ENCODE data around the gene PDZD2. TPM values are rescaled to one million over a fixed set of nuclear protein-coding genes. Genes with fewer than 3 reads are reported as not detected.
A peak's percentile ranks its signal among the peaks of the same experiment; 100 is the strongest.

Gene PDZD2
- total and polyA plus RNA-seq, 2 experiments from 2014 or later: 1.7 to 4.0 TPM

DNA sequence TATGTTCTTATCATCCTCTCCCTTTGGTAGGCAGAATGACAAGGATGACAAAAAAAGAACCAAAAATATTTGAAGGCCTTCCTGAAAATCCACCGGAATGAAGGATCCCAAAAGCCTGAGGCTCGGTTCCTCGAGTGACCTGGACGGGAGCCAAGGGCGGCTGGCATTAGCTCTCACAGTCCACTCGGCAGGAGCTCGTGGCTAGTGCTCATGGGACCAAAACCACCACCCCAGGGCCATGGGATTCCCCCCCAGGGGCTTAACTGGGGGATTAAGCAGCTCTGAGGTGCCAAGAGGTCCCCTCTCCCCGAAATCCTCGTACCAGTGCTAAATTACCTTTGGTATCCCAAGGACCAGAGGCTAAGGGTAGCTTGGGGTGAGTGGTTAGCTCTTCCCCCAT lies 586 bp upstream of the PDZD2 start:
- Histone ChIP-seq H3K9me2 (replicated peaks; ENCODE audit: insufficient read depth) (no peaks in the 10 kb centered on the region), H3K4me2 (peak overlapping the region; percentile 85), H4K20me1 (ENCODE audit: insufficient read depth, poor library complexity, severe bottlenecking) (no peaks in the 10 kb centered on the region), H3K27me3 (peaks cover 50% of the 10 kb centered on the region), H3K79me2 (no peaks in the 10 kb centered on the region), H2AFZ (peak overlapping the region; percentile 69), H3K9me3 (ENCODE audit: low read depth) (no peaks in the 10 kb centered on the region), H3K4me1 (ENCODE audit: insufficient read depth) (peaks cover 9% of the 10 kb centered on the region), H3K27ac (no peak overlapping the region), H3K4me3 (peak overlapping the region; percentile 63), H3K36me3 (replicated peaks; ENCODE audit: insufficient read depth, low read depth) (no peaks in the 10 kb centered on the region)
- no peak for DNase-seq (ENCODE audit: low spot score)
- whole genome bisulfite sequencing (ENCODE audit: low lambda C conversion rate, missing lambda C conversion rate): 37% methylated on average over 9 of the region's 9 CpGs
- TF ChIP-seq EZH2 (IDR thresholded peaks at IDR 0.05; ENCODE audit: borderline replicate concordance): no peak

DNA sequence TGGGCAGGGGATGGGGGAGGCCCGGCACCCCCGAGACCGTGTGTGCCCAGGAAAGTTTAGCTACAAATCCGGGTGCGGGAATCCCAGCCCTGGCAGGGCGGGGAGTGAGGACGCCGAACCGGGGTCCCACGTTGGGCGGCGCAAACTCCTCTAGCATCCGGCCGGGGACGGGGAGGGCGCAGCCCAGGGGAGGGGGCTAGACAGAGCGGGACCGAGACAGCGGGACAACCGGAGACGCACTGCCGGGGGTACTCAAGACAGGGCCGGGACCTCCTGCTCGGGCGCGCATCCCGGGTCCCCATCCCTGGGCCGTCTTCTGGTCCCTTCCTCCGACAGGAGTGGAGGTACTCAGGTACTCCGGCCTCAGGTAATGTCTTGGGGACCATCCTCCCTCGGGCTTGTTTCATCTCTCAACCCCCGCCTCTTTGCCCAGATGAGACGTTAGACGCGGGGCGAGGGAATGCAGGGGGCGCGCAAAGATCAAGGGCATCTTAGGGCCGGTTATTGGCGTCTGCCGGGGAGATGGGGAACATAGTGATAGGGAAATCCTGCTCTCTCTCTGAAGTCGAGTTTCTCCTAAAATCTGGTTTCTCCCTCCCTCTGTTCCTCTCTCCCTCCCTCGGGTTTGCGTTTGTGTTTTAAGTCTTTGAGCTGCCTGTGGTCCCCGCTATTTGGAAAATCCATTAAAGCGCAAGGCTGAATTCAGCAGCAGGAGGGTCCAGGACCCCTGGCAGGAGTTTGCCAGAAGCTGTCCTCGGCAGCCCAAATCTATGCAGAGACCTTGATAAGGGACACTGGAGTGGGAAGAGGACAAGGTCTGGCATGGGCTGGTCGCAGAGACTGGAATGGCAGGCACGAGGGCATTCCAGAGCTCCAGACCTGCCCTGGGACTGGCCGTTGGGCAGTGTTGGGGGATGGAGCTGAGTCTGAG lies 815 bp downstream of the PDZD2 start:
- Histone ChIP-seq H3K79me2 (no peaks in the 10 kb centered on the region), H3K27ac (no peak overlapping the region), H2AFZ (peak overlapping the region; percentile 40)

DNA sequence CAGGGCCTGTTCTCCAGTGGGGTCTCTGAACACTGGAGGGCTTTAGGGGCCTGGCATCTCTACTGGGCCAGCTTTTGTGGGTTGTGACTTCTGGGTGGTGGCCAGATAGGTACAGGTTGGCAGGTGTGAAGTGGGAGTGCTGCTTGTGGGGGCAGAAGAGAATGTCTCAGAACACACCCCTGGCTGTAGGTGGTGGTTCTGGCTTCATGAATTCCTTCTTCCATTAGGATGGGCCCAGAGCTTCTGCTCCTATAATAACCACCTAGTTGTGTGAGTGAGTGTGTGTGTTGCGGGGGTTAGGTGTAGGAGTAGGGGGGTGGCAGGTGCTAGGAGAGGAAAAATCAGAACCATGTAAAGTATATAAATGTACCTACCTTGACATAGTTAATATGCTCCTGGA lies 1.6 kb downstream of the PDZD2 start:
- Histone ChIP-seq H3K4me3 (no peak overlapping the region), H3K27me3 (peaks cover 53% of the 10 kb centered on the region), H3K4me2 (no peak overlapping the region), H3K36me3 (replicated peaks; ENCODE audit: insufficient read depth, low read depth) (no peaks in the 10 kb centered on the region), H3K9me3 (ENCODE audit: low read depth) (no peaks in the 10 kb centered on the region), H4K20me1 (ENCODE audit: insufficient read depth, poor library complexity, severe bottlenecking) (no peaks in the 10 kb centered on the region), H3K27ac (no peak overlapping the region), H3K4me1 (ENCODE audit: insufficient read depth) (peaks cover 9% of the 10 kb centered on the region), H2AFZ (no peak overlapping the region), H3K9me2 (replicated peaks; ENCODE audit: insufficient read depth) (no peaks in the 10 kb centered on the region), H3K79me2 (no peaks in the 10 kb centered on the region)
- no peak for TF ChIP-seq EZH2phosphoT487 (IDR thresholded peaks at IDR 0.05; ENCODE audit: low read depth, severe bottlenecking, unreplicated experiment)
- no peak for TF ChIP-seq EZH2 (IDR thresholded peaks at IDR 0.05; ENCODE audit: borderline replicate concordance)
- TF ChIP-seq, protein P1, sequence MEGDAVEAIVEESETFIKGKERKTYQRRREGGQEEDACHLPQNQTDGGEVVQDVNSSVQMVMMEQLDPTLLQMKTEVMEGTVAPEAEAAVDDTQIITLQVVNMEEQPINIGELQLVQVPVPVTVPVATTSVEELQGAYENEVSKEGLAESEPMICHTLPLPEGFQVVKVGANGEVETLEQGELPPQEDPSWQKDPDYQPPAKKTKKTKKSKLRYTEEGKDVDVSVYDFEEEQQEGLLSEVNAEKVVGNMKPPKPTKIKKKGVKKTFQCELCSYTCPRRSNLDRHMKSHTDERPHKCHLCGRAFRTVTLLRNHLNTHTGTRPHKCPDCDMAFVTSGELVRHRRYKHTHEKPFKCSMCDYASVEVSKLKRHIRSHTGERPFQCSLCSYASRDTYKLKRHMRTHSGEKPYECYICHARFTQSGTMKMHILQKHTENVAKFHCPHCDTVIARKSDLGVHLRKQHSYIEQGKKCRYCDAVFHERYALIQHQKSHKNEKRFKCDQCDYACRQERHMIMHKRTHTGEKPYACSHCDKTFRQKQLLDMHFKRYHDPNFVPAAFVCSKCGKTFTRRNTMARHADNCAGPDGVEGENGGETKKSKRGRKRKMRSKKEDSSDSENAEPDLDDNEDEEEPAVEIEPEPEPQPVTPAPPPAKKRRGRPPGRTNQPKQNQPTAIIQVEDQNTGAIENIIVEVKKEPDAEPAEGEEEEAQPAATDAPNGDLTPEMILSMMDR (IDR thresholded peaks at IDR 0.05; ENCODE audit: poor library complexity): no peak
- DNase-seq (ENCODE audit: low spot score): no peak
- WGBS (ENCODE audit: low lambda C conversion rate, missing lambda C conversion rate): 100% methylated on average over 1 of the region's 1 CpG

More for the DNA sequence above, 815 bp downstream of the PDZD2 start:
- Histone ChIP-seq H3K9me3 (ENCODE audit: low read depth) (no peaks in the 10 kb centered on the region), H3K9me2 (replicated peaks; ENCODE audit: insufficient read depth) (no peaks in the 10 kb centered on the region), H3K36me3 (replicated peaks; ENCODE audit: insufficient read depth, low read depth) (no peaks in the 10 kb centered on the region), H4K20me1 (ENCODE audit: insufficient read depth, poor library complexity, severe bottlenecking) (no peaks in the 10 kb centered on the region), H3K4me1 (ENCODE audit: insufficient read depth) (peaks cover 9% of the 10 kb centered on the region), H3K4me2 (peak overlapping the region; percentile 85), H3K4me3 (peak overlapping the region; percentile 63), H3K27me3 (peaks cover 53% of the 10 kb centered on the region)
- TF ChIP-seq EZH2 (IDR thresholded peaks at IDR 0.05; ENCODE audit: borderline replicate concordance): peak; percentile 63
- TF ChIP-seq, protein P1 (IDR thresholded peaks at IDR 0.05; ENCODE audit: poor library complexity): no peak
- DNase-seq (ENCODE audit: low spot score): no peak
- WGBS (ENCODE audit: low lambda C conversion rate, missing lambda C conversion rate): 10% methylated on average over 31 of the region's 50 CpGs

DNA sequence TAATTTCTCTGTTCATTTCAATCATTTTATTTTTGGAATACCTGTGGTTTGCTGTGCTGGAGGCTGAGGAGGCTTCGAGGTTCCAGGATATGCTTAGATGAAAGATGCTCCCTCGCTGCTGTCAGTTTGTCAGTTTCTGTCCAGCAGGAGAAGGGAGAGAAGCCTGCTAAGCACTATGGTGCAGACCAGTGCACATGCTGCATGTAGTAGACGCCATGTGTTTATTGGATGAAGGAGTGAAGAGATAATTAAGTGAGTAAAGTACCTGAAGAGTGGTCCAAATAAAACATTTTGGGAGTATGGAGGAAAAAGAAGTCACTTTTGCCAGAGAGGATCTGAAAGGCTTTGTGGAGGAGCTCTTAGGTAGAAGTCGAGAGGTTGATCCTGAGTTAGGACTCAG lies 2.1 kb downstream of the PDZD2 start:
- Histone ChIP-seq H3K27me3 (peaks cover 50% of the 10 kb centered on the region), H3K9me3 (ENCODE audit: low read depth) (no peaks in the 10 kb centered on the region), H4K20me1 (ENCODE audit: insufficient read depth, poor library complexity, severe bottlenecking) (no peaks in the 10 kb centered on the region), H3K4me3 (no peak overlapping the region), H3K36me3 (replicated peaks; ENCODE audit: insufficient read depth, low read depth) (no peaks in the 10 kb centered on the region), H2AFZ (no peak overlapping the region), H3K9me2 (replicated peaks; ENCODE audit: insufficient read depth) (no peaks in the 10 kb centered on the region), H3K79me2 (no peaks in the 10 kb centered on the region), H3K4me1 (ENCODE audit: insufficient read depth) (peaks cover 9% of the 10 kb centered on the region), H3K27ac (no peak overlapping the region), H3K4me2 (no peak overlapping the region)
- DNase-seq (ENCODE audit: low spot score): no peak
- WGBS (ENCODE audit: low lambda C conversion rate, missing lambda C conversion rate): 93% methylated on average over 4 of the region's 4 CpGs
- TF ChIP-seq, protein P1 (IDR thresholded peaks at IDR 0.05; ENCODE audit: poor library complexity): no peak

Measured in hepatocyte (in vitro differentiated cells).